ENCODE data around the gene MRPS2.
A peak's percentile ranks its signal among the peaks of the same experiment; 100 is the strongest.
"Not testable (repeated sequence)": the region's sequence is repeated elsewhere in the genome, so short reads cannot be mapped to it uniquely, and the experiment has no call there.

MRPS2 gene

GRCh38 chr9:135534826-135535225 is 34.3 kb downstream of the MRPS2 start:
- DNase-seq = not testable (repeated sequence)

GRCh38 chr9:135535631-135536030 is 35.1 kb downstream of the MRPS2 start:
- DNase-seq = not testable (repeated sequence)

GRCh38 chr9:135536216-135536615 is 35.7 kb downstream of the MRPS2 start:
- peak; percentile 67 for DNase-seq

- peak; percentile 90 for DNase-seq
These were observed 42.9 kb downstream of the MRPS2 start for GRCh38 chr9:135543262-135543894.

GRCh38 chr9:135544981-135545635 is 44.6 kb downstream of the MRPS2 start:
- no peak for DNase-seq

GRCh38 chr9:135545646-135546176 is 45.2 kb downstream of the MRPS2 start, which contains the start of gene OBP2A:
Gene OBP2A (plus strand): TSS chr9:135546126. CDS start chr9:135546181, 55 bp downstream.
- not testable (repeated sequence) for DNase-seq

GRCh38 chr9:135546792-135547617 is 46.5 kb downstream of the MRPS2 start:
- DNase-seq = not testable (repeated sequence)

- no peak for DNase-seq
These were observed 47.6 kb downstream of the MRPS2 start for GRCh38 chr9:135547756-135548736.

- not testable (repeated sequence) for DNase-seq
These were observed 49.2 kb downstream of the MRPS2 start for GRCh38 chr9:135549478-135550343.

- no peak for DNase-seq
These were observed 49.9 kb downstream of the MRPS2 start for GRCh38 chr9:135550344-135550918.

- DNase-seq = no peak
These were observed 50.5 kb downstream of the MRPS2 start for GRCh38 chr9:135551031-135551430.

GRCh38 chr9:135551456-135551855 is 51.0 kb downstream of the MRPS2 start:
- no peak for DNase-seq

GRCh38 chr9:135552021-135552697 is 51.7 kb downstream of the MRPS2 start:
- no peak for DNase-seq

- no peak for DNase-seq
These were observed 52.3 kb downstream of the MRPS2 start for GRCh38 chr9:135552698-135553171.
